Measurements from ENCODE around the gene KCNH4. TPM values are rescaled to one million over a fixed set of nuclear protein-coding genes. Genes with fewer than 3 reads are reported as not detected.

Gene KCNH4
- total and polyA plus RNA-seq, 2 of the 13 experiments (the other 11 are each of a cell fraction or from before 2014, with no cell fraction given): 0.01 to 0.09 TPM

DNA sequence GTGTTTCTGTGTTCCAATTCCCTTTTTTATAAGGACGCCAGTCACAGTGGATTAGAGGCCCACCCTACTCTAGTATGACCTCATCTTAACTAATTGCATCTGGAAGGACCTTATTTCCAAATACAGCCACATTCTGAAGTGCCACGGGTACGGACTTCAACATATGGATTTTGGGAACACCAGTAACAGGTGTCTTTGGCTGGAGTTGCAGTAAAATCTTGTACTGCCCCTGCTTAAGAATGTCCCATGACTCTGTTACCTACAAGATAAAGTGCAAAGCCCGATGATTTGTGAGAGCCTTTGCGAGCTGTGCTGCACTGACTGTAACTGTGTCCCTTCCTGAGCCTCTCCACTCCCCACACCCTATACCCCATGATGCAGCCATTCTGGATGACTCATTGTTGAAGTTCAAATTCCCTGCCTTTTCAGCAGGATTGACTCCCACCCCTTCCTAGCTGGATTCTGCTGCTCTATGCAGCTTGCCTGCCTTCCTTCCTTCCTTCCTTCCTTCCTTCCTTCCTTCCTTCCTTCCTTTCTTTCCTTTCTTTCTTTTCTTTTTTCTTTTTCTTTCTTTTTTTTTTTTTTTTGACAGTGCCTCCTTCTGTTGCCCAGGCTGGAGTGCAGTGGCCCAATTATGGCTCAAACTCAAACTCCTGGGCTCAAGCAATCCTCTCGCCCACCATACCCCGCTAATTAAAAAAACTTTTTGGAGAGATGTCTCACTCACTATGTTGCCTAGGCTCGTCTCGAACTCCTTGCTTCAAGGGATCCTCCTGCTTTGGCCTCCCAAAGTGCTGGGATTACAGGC lies 2.2 kb upstream of the KCNH4 start (continued):
- TF ChIP-seq JARID2 (CRISPR knock-in tag; IDR thresholded peaks at IDR 0.05; ENCODE audit: insufficient replicate concordance) (no peak), ZNF775 (CRISPR knock-in tag; IDR thresholded peaks at IDR 0.05; ENCODE audit: borderline replicate concordance) (no peak), ELF1 (CRISPR knock-in tag; IDR thresholded peaks at IDR 0.05) (no peak), MIER3 (CRISPR knock-in tag; IDR thresholded peaks at IDR 0.05; ENCODE audit: borderline replicate concordance) (peak; percentile 54; the same call in 1 of the 2 replicates), GLI4 (CRISPR knock-in tag; IDR thresholded peaks at IDR 0.05; ENCODE audit: borderline replicate concordance) (no peak), CEBPG (CRISPR knock-in tag; IDR thresholded peaks at IDR 0.05) (0 out of 2 replicates have a peak, but pooled peaks have one; percentile 12), PLRG1 (conservative IDR thresholded peaks at IDR 0.05) (no peak), LRRFIP1 (CRISPR knock-in tag; conservative IDR thresholded peaks at IDR 0.05) (no peak), ZNF552 (CRISPR knock-in tag; IDR thresholded peaks at IDR 0.05; ENCODE audit: borderline replicate concordance) (no peak; the same call in 1 of the 2 replicates), ZBTB38 (CRISPR knock-in tag; IDR thresholded peaks at IDR 0.05) (no peak), ZNF597 (CRISPR knock-in tag; IDR thresholded peaks at IDR 0.05) (no peak), DDIT3 (CRISPR knock-in tag; IDR thresholded peaks at IDR 0.05) (no peak), ZNF180 (CRISPR knock-in tag; IDR thresholded peaks at IDR 0.05; ENCODE audit: borderline replicate concordance, low read depth) (no peak), HOXA3 (CRISPR knock-in tag; IDR thresholded peaks at IDR 0.05) (no peak; the same call in 1 of the 2 replicates), BCL3 (CRISPR knock-in tag; IDR thresholded peaks at IDR 0.05) (no peak)
- TF ChIP-seq, protein P1, sequence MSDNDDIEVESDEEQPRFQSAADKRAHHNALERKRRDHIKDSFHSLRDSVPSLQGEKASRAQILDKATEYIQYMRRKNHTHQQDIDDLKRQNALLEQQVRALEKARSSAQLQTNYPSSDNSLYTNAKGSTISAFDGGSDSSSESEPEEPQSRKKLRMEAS (IDR thresholded peaks at IDR 0.05): peak; percentile 34; the same call in 1 of the 2 replicates
- TF ChIP-seq, protein P2, sequence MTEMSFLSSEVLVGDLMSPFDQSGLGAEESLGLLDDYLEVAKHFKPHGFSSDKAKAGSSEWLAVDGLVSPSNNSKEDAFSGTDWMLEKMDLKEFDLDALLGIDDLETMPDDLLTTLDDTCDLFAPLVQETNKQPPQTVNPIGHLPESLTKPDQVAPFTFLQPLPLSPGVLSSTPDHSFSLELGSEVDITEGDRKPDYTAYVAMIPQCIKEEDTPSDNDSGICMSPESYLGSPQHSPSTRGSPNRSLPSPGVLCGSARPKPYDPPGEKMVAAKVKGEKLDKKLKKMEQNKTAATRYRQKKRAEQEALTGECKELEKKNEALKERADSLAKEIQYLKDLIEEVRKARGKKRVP (CRISPR knock-in tag; IDR thresholded peaks at IDR 0.05): no peak
- TF ChIP-seq, protein P3, sequence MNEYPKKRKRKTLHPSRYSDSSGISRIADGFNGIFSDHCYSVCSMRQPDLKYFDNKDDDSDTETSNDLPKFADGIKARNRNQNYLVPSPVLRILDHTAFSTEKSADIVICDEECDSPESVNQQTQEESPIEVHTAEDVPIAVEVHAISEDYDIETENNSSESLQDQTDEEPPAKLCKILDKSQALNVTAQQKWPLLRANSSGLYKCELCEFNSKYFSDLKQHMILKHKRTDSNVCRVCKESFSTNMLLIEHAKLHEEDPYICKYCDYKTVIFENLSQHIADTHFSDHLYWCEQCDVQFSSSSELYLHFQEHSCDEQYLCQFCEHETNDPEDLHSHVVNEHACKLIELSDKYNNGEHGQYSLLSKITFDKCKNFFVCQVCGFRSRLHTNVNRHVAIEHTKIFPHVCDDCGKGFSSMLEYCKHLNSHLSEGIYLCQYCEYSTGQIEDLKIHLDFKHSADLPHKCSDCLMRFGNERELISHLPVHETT (CRISPR knock-in tag; conservative IDR thresholded peaks at IDR 0.05): no peak
- TF ChIP-seq, protein P4, sequence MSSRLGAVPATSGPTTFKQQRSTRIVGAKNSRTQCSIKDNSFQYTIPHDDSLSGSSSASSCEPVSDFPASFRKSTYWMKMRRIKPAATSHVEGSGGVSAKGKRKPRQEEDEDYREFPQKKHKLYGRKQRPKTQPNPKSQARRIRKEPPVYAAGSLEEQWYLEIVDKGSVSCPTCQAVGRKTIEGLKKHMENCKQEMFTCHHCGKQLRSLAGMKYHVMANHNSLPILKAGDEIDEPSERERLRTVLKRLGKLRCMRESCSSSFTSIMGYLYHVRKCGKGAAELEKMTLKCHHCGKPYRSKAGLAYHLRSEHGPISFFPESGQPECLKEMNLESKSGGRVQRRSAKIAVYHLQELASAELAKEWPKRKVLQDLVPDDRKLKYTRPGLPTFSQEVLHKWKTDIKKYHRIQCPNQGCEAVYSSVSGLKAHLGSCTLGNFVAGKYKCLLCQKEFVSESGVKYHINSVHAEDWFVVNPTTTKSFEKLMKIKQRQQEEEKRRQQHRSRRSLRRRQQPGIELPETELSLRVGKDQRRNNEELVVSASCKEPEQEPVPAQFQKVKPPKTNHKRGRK (CRISPR knock-in tag; IDR thresholded peaks at IDR 0.05): peak; percentile 66; the same call in 1 of the 2 replicates

All from HepG2 (cell line).